ENCODE results near the gene SLC17A3. TPM values are rescaled to one million over a fixed set of nuclear protein-coding genes. Genes with fewer than 3 reads are reported as not detected.
A peak's percentile ranks its signal among the peaks of the same experiment; 100 is the strongest.

SLC17A3 gene
- total and polyA plus RNA-seq, 9 of the 15 experiments (the other 6 are each of a cell fraction or from before 2014, with no cell fraction given) = 0.04 to 0.08 TPM; not detected in 7

DNA sequence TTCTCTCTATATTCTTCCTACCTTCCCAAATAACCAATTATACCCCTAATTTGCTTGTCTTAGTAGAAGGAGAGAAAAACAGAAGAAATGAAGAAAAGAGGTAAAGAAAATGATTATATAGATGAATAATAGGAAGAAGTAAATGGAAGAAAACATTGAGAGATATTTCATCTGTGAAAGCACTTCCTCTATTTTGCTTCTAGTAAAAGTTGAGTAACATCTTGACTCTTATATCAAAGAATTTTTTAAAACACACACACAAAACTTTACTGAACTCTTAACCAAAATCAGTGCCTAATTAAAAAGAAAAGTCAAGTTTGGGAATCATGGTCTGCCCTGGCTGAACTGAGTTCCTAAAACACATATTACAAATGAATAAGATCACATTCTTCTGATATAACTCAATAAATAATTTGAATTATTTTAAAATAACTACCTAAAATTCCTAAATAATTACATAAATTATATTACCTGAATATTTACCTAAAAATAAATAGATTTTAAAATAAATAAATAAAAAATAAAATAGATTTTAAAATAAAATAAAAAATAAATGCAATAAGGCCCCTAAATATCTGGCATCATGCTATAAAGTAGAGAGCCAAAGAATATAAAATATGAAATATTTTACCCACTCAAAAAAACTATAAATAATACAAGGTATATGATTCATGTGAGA lies 47.6 kb upstream of the SLC17A3 start:
- Histone ChIP-seq H3K4me2 (ENCODE audit: insufficient read depth, low read length) (no peak overlapping the region), H3K9me3 (replicated peaks; ENCODE audit: control insufficient read depth, insufficient read depth, low read depth, low read length) (no peaks in the 10 kb centered on the region), H3K27me3 (ENCODE audit: control insufficient read depth in 2 of 2, insufficient read depth in 2 of 2, low read length in 2 of 2) (peaks cover 2 to 27% of the 10 kb centered on the region in 2 experiments; a peak in 3 of 5 replicates), H3K4me3 (no peak overlapping the region), H3K4me1 (replicated peaks in 1 of 2; ENCODE audit: control insufficient read depth in 2 of 2, insufficient read depth in 2 of 2, low read length in 2 of 2) (no peaks in the 10 kb centered on the region; a peak in 1 of 5 replicates), H3K9me1 (ENCODE audit: control insufficient read depth, insufficient read depth, low read length) (no peaks in the 10 kb centered on the region), H3K79me2 (ENCODE audit: control insufficient read depth, insufficient read depth, low read length) (no peaks in the 10 kb centered on the region), H3K9ac (ENCODE audit: insufficient read depth in 1 of 2, low read depth in 2 of 2, low read length in 2 of 2) (no peak overlapping the region), H3K27ac (ENCODE audit: extremely low read depth, low read depth, low read length) (no peak overlapping the region), H4K20me1 (replicated peaks; ENCODE audit: control insufficient read depth, insufficient read depth, low read length) (no peaks in the 10 kb centered on the region), H2AFZ (ENCODE audit: low read depth, low read length) (no peak overlapping the region), H3K36me3 (ENCODE audit: control insufficient read depth, insufficient read depth, low read length) (no peaks in the 10 kb centered on the region)
- intact Hi-C loops (cut with micrococcal nuclease) = no loop called here
- DNase-seq (ENCODE audit: extremely low read depth in 1 of 4, low spot score in 3 of 4) (no peak), ATAC-seq (no peak), FAIRE-seq (no peak)
- CTCF ChIA-PET (ENCODE audit: low intra/inter-chr PET ratio) = no interaction called here
- in situ Hi-C loops (cut with MboI) = no loop called here
- BruUV-seq (replicated peaks) = no TSS peak
- TF ChIP-seq SPI1 (IDR thresholded peaks at IDR 0.05; ENCODE audit: borderline replicate concordance, low read depth, low read length) (peak; percentile 43; the same call in 1 of the 2 replicates), HDAC8 (tag; IDR thresholded peaks at IDR 0.05) (no peak), ZNF124 (CRISPR knock-in tag; IDR thresholded peaks at IDR 0.05) (no peak), TCF7L2 (IDR thresholded peaks at IDR 0.05; ENCODE audit: low read depth, low read length) (no peak), ZNF165 (CRISPR knock-in tag; IDR thresholded peaks at IDR 0.05; ENCODE audit: borderline replicate concordance) (no peak), ZNF41 (CRISPR knock-in tag; conservative IDR thresholded peaks at IDR 0.05) (no peak), ZNF347 (CRISPR knock-in tag; IDR thresholded peaks at IDR 0.05; ENCODE audit: low read depth) (no peak), PTBP1 (IDR thresholded peaks at IDR 0.05; ENCODE audit: low read depth, low read length) (no peak)
- POLR2A ChIA-PET = no interaction called here
